Erythroblast (primary cell): ENCODE measurements around the gene SPATA31D3.
"Not testable (repeated sequence)": the region's sequence is repeated elsewhere in the genome, so short reads cannot be mapped to it uniquely, and the experiment has no call there.

ENCODE experiments used
- DNase-seq, 2 experiments: peaks; one replicate each; lab custom pipeline; 2025; lab: John Stamatoyannopoulos, UW
- GATA1 ChIP-seq: IDR thresholded peaks from 2 replicates; pipeline ENCODE4 v1.6.1; 2011; ENCODE audit warnings: low read depth, mild to moderate bottlenecking, control low read depth, low read length, moderate library complexity
- POLR2A ChIP-seq: IDR thresholded peaks from 2 replicates; pipeline ENCODE4 v1.6.1; 2011; ENCODE audit warnings: mild to moderate bottlenecking, low read length

The SPATA31D3 gene

GRCh38 chr9:81943393-81943792 lies at the start of gene SPATA31D3:
Gene SPATA31D3, plus strand, starts transcription at chr9:81943500. Its CDS starts 86 bp downstream, at chr9:81943586.
- DNase-seq = not testable (repeated sequence)

- TF ChIP-seq GATA1 (no peak), POLR2A (no peak)
- no peak for DNase-seq
These were observed 49.4 kb upstream of the SPATA31D3 start for GRCh38 chr9:81893929-81894328.

- no peak for DNase-seq
- TF ChIP-seq POLR2A (no peak), GATA1 (no peak)
These were observed 48.4 kb upstream of the SPATA31D3 start for GRCh38 chr9:81894891-81895290.

- TF ChIP-seq POLR2A (no peak), GATA1 (no peak)
These were observed 47.2 kb upstream of the SPATA31D3 start for GRCh38 chr9:81896070-81896469.

GRCh38 chr9:81898851-81899250 lies 44.4 kb upstream of the SPATA31D3 start:
- TF ChIP-seq POLR2A = no peak
- TF ChIP-seq GATA1 = no peak
- DNase-seq = no peak

More at GRCh38 chr9:81896070-81896469, 47.2 kb upstream of the SPATA31D3 start:
- no peak for DNase-seq

- DNase-seq = no peak
- TF ChIP-seq GATA1 = no peak
- no peak for TF ChIP-seq POLR2A
These were observed 41.1 kb upstream of the SPATA31D3 start for GRCh38 chr9:81902196-81902595.

GRCh38 chr9:81902626-81903025 lies 40.7 kb upstream of the SPATA31D3 start:
- TF ChIP-seq GATA1 (no peak), POLR2A (no peak)

GRCh38 chr9:81906671-81907070 lies 36.6 kb upstream of the SPATA31D3 start:
- no peak for DNase-seq
- TF ChIP-seq GATA1 (no peak), POLR2A (no peak)

More at GRCh38 chr9:81902626-81903025, 40.7 kb upstream of the SPATA31D3 start:
- DNase-seq = no peak

GRCh38 chr9:81912135-81912534 lies 31.2 kb upstream of the SPATA31D3 start:
- no peak for DNase-seq
- no peak for TF ChIP-seq GATA1
- TF ChIP-seq POLR2A = no peak

GRCh38 chr9:81915801-81916505 lies 27.3 kb upstream of the SPATA31D3 start:
- DNase-seq = no peak
- TF ChIP-seq GATA1 (no peak), POLR2A (no peak)

GRCh38 chr9:81918507-81918906 lies 24.8 kb upstream of the SPATA31D3 start:
- not testable (repeated sequence) for DNase-seq

- not testable (repeated sequence) for DNase-seq
These were observed 15.0 kb upstream of the SPATA31D3 start, which contains the start of gene SPATA31D4 for GRCh38 chr9:81928305-81928704. Gene SPATA31D4, plus strand, starts transcription at chr9:81928428. Its CDS starts 86 bp downstream, at chr9:81928514.

- DNase-seq = not testable (repeated sequence)
These were observed 13.2 kb upstream of the SPATA31D3 start for GRCh38 chr9:81930147-81930546.

GRCh38 chr9:81933547-81933946 lies 9.8 kb upstream of the SPATA31D3 start:
- not testable (repeated sequence) for DNase-seq

- DNase-seq = not testable (repeated sequence)
These were observed 5.3 kb downstream of the SPATA31D3 start for GRCh38 chr9:81948650-81949049.

- DNase-seq = no peak
- no peak for TF ChIP-seq GATA1
These were observed 9.8 kb downstream of the SPATA31D3 start for GRCh38 chr9:81953096-81953495.
